HepG2 (cell line): Measurements from ENCODE around the gene CNTNAP1. TPM values are rescaled to one million over a fixed set of nuclear protein-coding genes. Genes with fewer than 3 reads are reported as not detected.

Experiments used
- ATAC-seq: fragments of 200-7000 bp; cut with Tn5 transposase; 3 replicates; pipeline ENCODE4 v1.9.1; 2020; ENCODE audit warnings: mild to moderate bottlenecking, moderate library complexity
- BruUV-seq: library from RNA; stranded (reverse); fragments of 400-500 nt; replicated peaks from 2 replicates; lab custom pipeline; 2021; lab: Mats Ljungman, UMichigan
- CTCF ChIA-PET: fragments of 300-600 bp; formaldehyde crosslinking; extraction: SDS; loops from one replicate; lab custom pipeline; 2021; ENCODE audit warnings: low total read pairs, inconsistent platforms, low intra/inter-chr PET ratio; lab: Yijun Ruan, JAX
- POLR2A ChIA-PET: fragments of 350-600 bp; sonication (Branson Sonifier 250); formaldehyde crosslinking; loops from one replicate; lab custom pipeline; 2020; ENCODE audit warnings: antibody characterized with exemption, inconsistent platforms; lab: Yijun Ruan, JAX
- DNase-seq: peaks from one replicate; pipeline ENCODE4 v3.0.0-alpha.2; 2015; ENCODE audit warnings: low spot score
- FAIRE-seq: peaks from 3 replicates; lab custom pipeline; 2011; peaks lifted over from hg19 to GRCh38; lab: Jason Lieb, UNC
- H2AFZ ChIP-seq: one replicate; pipeline ENCODE4 v1.6.1; 2011; ENCODE audit warnings: low read length, inconsistent platforms
- H3K27ac ChIP-seq: fragments of 300-600 bp; 3 replicates; pipeline ENCODE4 v1.8.0; 2011; ENCODE audit warnings: mixed run types, mild to moderate bottlenecking, mixed read lengths, low read length, inconsistent platforms; ENCODE audit not compliant: insufficient read depth; ENCODE audit errors: extremely low read length
- H3K27me3 ChIP-seq, 2 experiments: fragments of 200-600 bp in 1 of 2; 2 replicates in 1 of 2; 3 replicates in 1 of 2; pipeline versions ENCODE4 v1.6.0 to v1.8.0; 2011; ENCODE audit warnings: low read length in 2 of 2, mild to moderate bottlenecking in 2 of 2, moderate library complexity in 2 of 2, inconsistent platforms in 1 of 2; ENCODE audit not compliant: insufficient read depth in 2 of 2, control insufficient read depth in 1 of 2
- H3K36me3 ChIP-seq, 2 experiments: fragments of 200-600 bp in 1 of 2; replicated peaks in 1 of 2; 2 replicates in 1 of 2; 3 replicates in 1 of 2; pipeline versions ENCODE4 v1.5.1 to v1.8.0; 2011; ENCODE audit warnings: low read length in 2 of 2, inconsistent platforms in 1 of 2; ENCODE audit not compliant: insufficient read depth in 2 of 2, control insufficient read depth in 1 of 2
- H3K4me1 ChIP-seq: 2 replicates; pipeline ENCODE4 v1.5.1; 2012; ENCODE audit warnings: low read length, inconsistent platforms; ENCODE audit not compliant: insufficient read depth
- H3K4me2 ChIP-seq: 2 replicates; pipeline ENCODE4 v1.6.0; 2011; ENCODE audit warnings: low read depth, low read length, inconsistent platforms
- H3K4me3 ChIP-seq, 3 experiments: fragments of 200-600 bp in 1 of 3; sonication (generic), shearing (Covaris generic) in 1 of 3; replicated peaks in 1 of 3; 2 replicates each; pipeline ENCODE4 v1.5.1; 2011 to 2016; ENCODE audit warnings: low read length in 3 of 3, inconsistent platforms in 2 of 3, low read depth in 2 of 3, mild to moderate bottlenecking in 2 of 3, control low read depth in 1 of 3, mixed read lengths in 1 of 3; ENCODE audit not compliant: insufficient read depth in 1 of 3
- H3K79me2 ChIP-seq: one replicate; pipeline ENCODE4 v1.6.1; 2011; ENCODE audit warnings: low read length, inconsistent platforms; ENCODE audit not compliant: insufficient read depth
- H3K9ac ChIP-seq: 2 replicates; pipeline ENCODE4 v1.6.0; 2011; ENCODE audit warnings: mild to moderate bottlenecking, low read depth, low read length, inconsistent platforms; ENCODE audit not compliant: insufficient read depth
- H3K9me3 ChIP-seq: 2 replicates; pipeline ENCODE4 v1.5.1; 2012; ENCODE audit warnings: mild to moderate bottlenecking, low read length
- H4K20me1 ChIP-seq: 2 replicates; pipeline ENCODE4 v1.6.0; 2011; ENCODE audit warnings: inconsistent platforms, mild to moderate bottlenecking, low read length, moderate library complexity; ENCODE audit not compliant: insufficient read depth
- AGO1 ChIP-seq: fragments of 200-400 bp; formaldehyde crosslinking; IDR thresholded peaks from 2 replicates; pipeline ENCODE4 v1.6.1; 2017; ENCODE audit warnings: mild to moderate bottlenecking, low read depth, low read length, moderate library complexity; ENCODE audit not compliant: poor library complexity, severe bottlenecking
- ARNT ChIP-seq: fragments of 450-650 bp; IDR thresholded peaks from 2 replicates; pipeline ENCODE4 v1.6.1; 2017
- BHLHE40 ChIP-seq: IDR thresholded peaks from 2 replicates; pipeline ENCODE4 v1.6.1; 2011; ENCODE audit warnings: low read length, improper control_type of control experiment
- JUNB ChIP-seq: sonication (generic); formaldehyde crosslinking; IDR thresholded peaks from 2 replicates; pipeline ENCODE4 v1.8.0; 2022; ENCODE audit warnings: missing genetic modification reagents, mild to moderate bottlenecking, borderline replicate concordance
- KLF13 ChIP-seq: sonication (generic); formaldehyde crosslinking; IDR thresholded peaks from 2 replicates; pipeline ENCODE4 v1.4.0; 2020; ENCODE audit warnings: mild to moderate bottlenecking, missing genetic modification reagents
- MATR3 ChIP-seq: sonication (generic); formaldehyde crosslinking; IDR thresholded peaks from 2 replicates; pipeline ENCODE4 v1.4.0; 2020; ENCODE audit warnings: missing genetic modification reagents
- NFE2 ChIP-seq: sonication (generic); formaldehyde crosslinking; IDR thresholded peaks from 2 replicates; pipeline ENCODE4 v1.4.0; 2020; ENCODE audit warnings: missing genetic modification reagents
- NR2C2 ChIP-seq: sonication (generic); formaldehyde crosslinking; IDR thresholded peaks from 2 replicates; pipeline ENCODE4 v1.4.0; 2020; ENCODE audit warnings: missing genetic modification reagents, mild to moderate bottlenecking, moderate library complexity, borderline replicate concordance
- PTBP1 ChIP-seq: fragments of 200-400 bp; formaldehyde crosslinking; IDR thresholded peaks from 2 replicates; pipeline ENCODE4 v1.6.1; 2018; ENCODE audit warnings: low read length, low read depth; ENCODE audit not compliant: poor library complexity, severe bottlenecking
- TBP ChIP-seq: sonication (generic); formaldehyde crosslinking; IDR thresholded peaks from 2 replicates; pipeline ENCODE4 v1.5.0; 2020; ENCODE audit warnings: missing genetic modification reagents
- THRA ChIP-seq: sonication (generic); formaldehyde crosslinking; IDR thresholded peaks from 2 replicates; pipeline ENCODE4 v1.4.0; 2020; ENCODE audit warnings: missing genetic modification reagents, borderline replicate concordance
- ZNF326 ChIP-seq: sonication (generic); formaldehyde crosslinking; IDR thresholded peaks from 2 replicates; pipeline ENCODE4 v1.4.0; 2020; ENCODE audit warnings: missing genetic modification reagents, borderline replicate concordance
- ZNF414 ChIP-seq: sonication (generic); formaldehyde crosslinking; IDR thresholded peaks from 2 replicates; pipeline ENCODE4 v1.5.0; 2020; ENCODE audit warnings: missing genetic modification reagents
- ZNF543 ChIP-seq: sonication (generic); formaldehyde crosslinking; IDR thresholded peaks from 2 replicates; pipeline ENCODE4 v1.4.0; 2020; ENCODE audit warnings: mild to moderate bottlenecking, missing genetic modification reagents
- ZNF570 ChIP-seq: sonication (generic); formaldehyde crosslinking; IDR thresholded peaks from 2 replicates; pipeline ENCODE4 v1.4.0; 2020; ENCODE audit warnings: mild to moderate bottlenecking, missing genetic modification reagents, borderline replicate concordance
- ZNF724P ChIP-seq: sonication (generic); formaldehyde crosslinking; IDR thresholded peaks from 2 replicates; pipeline ENCODE4 v1.8.0; 2022; ENCODE audit warnings: missing genetic modification reagents, borderline replicate concordance
- ZNF850 ChIP-seq: sonication (generic); formaldehyde crosslinking; conservative IDR thresholded peaks from 2 replicates; pipeline ENCODE4 v1.9.0; 2021; ENCODE audit warnings: mild to moderate bottlenecking, missing genetic modification reagents
- ZSCAN22 ChIP-seq: sonication (generic); formaldehyde crosslinking; IDR thresholded peaks from 2 replicates; pipeline ENCODE4 v1.4.0; 2020; ENCODE audit warnings: mild to moderate bottlenecking, missing genetic modification reagents
- WGBS: methylation state at CpG from one replicate; pipeline ENCODE4 v1.1.6; 2017; ENCODE audit warnings: low lambda C conversion rate; 5-methylcytosine and 5-hydroxymethylcytosine counted together
- in situ Hi-C: cut with HindIII; loops from 2 replicates; pipeline ENCODE4 v1.10.0; 2017; ENCODE audit warnings: low pct_unique_long_range_greater_than_20kb; ENCODE audit not compliant: extremely low pct_ligation_motif_present
- intact Hi-C: fragments of 100-400 bp; cut with micrococcal nuclease; formaldehyde crosslinking; loops from one replicate; pipeline ENCODE4 v1.10.0; 2022; ENCODE audit not compliant: unreplicated experiment
- polyA plus RNA-seq, 8 experiments: library from polyadenylated mRNA; depleted of rRNA in 3 of 8; stranded (reverse) in 7 of 8; unstranded in 1 of 8; fragments of >200 nt; fragmentation: Illumina TruSeq in 4 of 8; extraction: Trizol in 4 of 8; gene quantifications; 2 replicates each; pipeline versions ENCODE4 v1.2.1 to v1.2.3, GENCODE V29; 2011 to 2016; ENCODE audit warnings: low read depth in 4 of 8, missing spikeins in 1 of 8, mixed read lengths in 1 of 8; ENCODE audit not compliant: insufficient read depth in 1 of 8
- total RNA-seq, 5 experiments: library from RNA; depleted of rRNA; stranded (reverse); fragments of >200 nt; fragmentation: Illumina TruSeq; extraction: Trizol; gene quantifications; 2 replicates each; pipeline ENCODE4 v1.2.3, GENCODE V29; 2016; ENCODE audit warnings: low read depth in 1 of 5
- TF ChIP-seq, protein P1 (sequence below): sonication (generic); formaldehyde crosslinking; IDR thresholded peaks from 2 replicates; pipeline ENCODE4 v1.8.1; 2023; ENCODE audit warnings: mild to moderate bottlenecking, missing genetic modification reagents, borderline replicate concordance

Gene CNTNAP1
- total and polyA plus RNA-seq, 2 of the 13 experiments (the other 11 are each of a cell fraction or from before 2014, with no cell fraction given) = 4.5 to 7.7 TPM

DNA sequence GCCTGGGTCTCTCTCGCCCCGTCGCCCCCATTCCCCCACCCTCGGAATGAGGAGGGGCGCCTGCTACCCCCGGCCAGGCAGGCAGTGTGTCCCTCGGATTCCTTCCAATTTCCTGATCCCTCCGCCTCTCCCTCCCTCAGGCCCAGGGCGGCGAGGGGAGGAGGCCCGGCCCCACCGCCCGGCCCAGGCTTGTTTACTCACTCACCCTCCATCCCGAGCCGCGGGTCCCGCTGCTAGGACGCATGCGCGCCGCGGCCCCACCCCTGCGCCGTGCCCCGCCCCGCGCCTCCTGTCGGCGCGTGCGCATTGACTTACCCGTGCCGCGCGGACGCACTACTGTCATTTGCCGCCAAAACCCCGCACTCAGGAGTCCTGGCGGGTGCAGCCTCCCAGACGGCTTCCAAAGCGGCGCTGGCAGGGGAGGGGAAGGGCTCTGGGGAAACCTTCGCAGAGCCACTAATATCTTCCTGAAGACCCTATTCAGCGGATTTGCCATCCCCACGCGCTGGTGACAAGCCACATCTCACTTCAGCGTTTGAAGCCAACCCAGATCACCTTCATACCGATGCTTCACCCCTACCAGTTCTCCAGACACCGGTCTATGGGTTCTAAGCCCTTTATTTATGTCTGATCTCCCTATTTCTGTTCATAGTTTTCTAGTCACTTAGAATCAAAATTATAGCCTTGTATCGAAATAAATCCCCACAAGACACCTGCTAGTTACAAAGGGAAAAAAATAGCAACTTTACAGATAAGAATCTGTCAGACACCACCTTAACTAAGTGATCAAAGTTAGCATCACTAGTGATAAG lies 62.7 kb downstream of the CNTNAP1 start, which contains the start of gene EZH1:
Gene EZH1, minus strand, starts transcription at position 235 of the 812 bp plus-strand sequence. CDS start 16,099 bp downstream, outside the sequence.
- Histone ChIP-seq H4K20me1 (no peaks in the 10 kb centered on the region), H3K4me3 (peak within 1 kb of the TSS; percentile 58 to 84 (median 76)), H3K9me3 (no peaks in the 10 kb centered on the region), H2AFZ (peak within 1 kb of the TSS; percentile 67), H3K4me1 (peaks cover 62% of the 10 kb centered on the region), H3K27me3 (no peaks in the 10 kb centered on the region), H3K36me3 (no peaks in the 10 kb centered on the region), H3K4me2 (peak within 1 kb of the TSS; percentile 95), H3K9ac (peak within 1 kb of the TSS; percentile 81), H3K27ac (peak within 1 kb of the TSS; percentile 83), H3K79me2 (peaks cover 9% of the 10 kb centered on the region)
- WGBS = 18% methylated on average over 28 of the region's 50 CpGs
- intact Hi-C loops = no loop called here
- TSS peak; percentile 50 for BruUV-seq
- CTCF ChIA-PET = no interaction called here
- peak; percentile 89 for ATAC-seq
- FAIRE-seq = peak; percentile 36
- peak; percentile 91 for DNase-seq
- in situ Hi-C loops = no loop called here
- POLR2A ChIA-PET = interaction anchor here (0.7 to 3.8 kb wide), 18 partner anchors 9 to 194 kb away, joined by 3 to 55 read pairs (median 5); partner anchors contain the start of genes BECN1, CNTD1, COA3 and PSMC3IP
- TF ChIP-seq ZNF543 (CRISPR knock-in tag) (0 out of 2 replicates have a peak, but pooled peaks have one; percentile 53), THRA (CRISPR knock-in tag) (0 out of 2 replicates have a peak, but pooled peaks have one; percentile 47), TBP (CRISPR knock-in tag) (no peak), NFE2 (CRISPR knock-in tag) (no peak), ZNF326 (no peak), NR2C2 (CRISPR knock-in tag) (peak; percentile 60; the same call in 1 of the 2 replicates), ZNF724P (CRISPR knock-in tag) (peak; percentile 92; the same call in 1 of the 2 replicates), ARNT (no peak), KLF13 (no peak), MATR3 (no peak), ZNF570 (CRISPR knock-in tag) (no peak), ZNF850 (CRISPR knock-in tag) (no peak), ZSCAN22 (CRISPR knock-in tag) (no peak; the same call in 1 of the 2 replicates), PTBP1 (peak; percentile 58), BHLHE40 (peak; percentile 81), JUNB (0 out of 2 replicates have a peak, but pooled peaks have one; percentile 17), AGO1 (peak; percentile 64), ZNF414 (CRISPR knock-in tag) (no peak)
- TF ChIP-seq, protein P1, sequence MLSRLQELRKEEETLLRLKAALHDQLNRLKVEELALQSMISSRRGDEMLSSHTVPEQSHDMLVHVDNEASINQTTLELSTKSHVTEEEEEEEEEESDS (CRISPR knock-in tag) = peak; percentile 87; the same call in 1 of the 2 replicates
